K562 (cell line): ENCODE data around the gene NELFE. TPM values are rescaled to one million over a fixed set of nuclear protein-coding genes. Genes with fewer than 3 reads are reported as not detected.

Experiments used
- ETV1 ChIP-seq: fragments of 450-650 bp; conservative IDR thresholded peaks from 2 replicates; pipeline ENCODE4 v1.6.1; 2016; ENCODE audit warnings: missing genetic modification characterization, control low read depth, low read depth, missing compliant biosample characterization
- FOXA3 ChIP-seq, 2 experiments: fragments of 450-650 bp in 1 of 2; sonication (generic) in 1 of 2; formaldehyde crosslinking; IDR thresholded peaks in 1 of 2; conservative IDR thresholded peaks in 1 of 2; 2 replicates each; pipeline versions ENCODE4 v1.4.0 to v1.8.0; 2020 to 2022; ENCODE audit warnings: mild to moderate bottlenecking in 2 of 2, missing genetic modification reagents in 1 of 2
- MXI1 ChIP-seq: IDR thresholded peaks from 2 replicates; pipeline ENCODE4 v1.6.1; 2011; ENCODE audit warnings: low read depth, mild to moderate bottlenecking, improper control_type of control experiment, low read length
- MYC ChIP-seq, 2 experiments: fragments of 250-450 bp in 1 of 2; sonication (Bioruptor Pico) in 1 of 2; IDR thresholded peaks; 2 replicates each; pipeline versions ENCODE4 v1.5.1 to v1.6.1; 2012 to 2021; ENCODE audit warnings: low read depth in 2 of 2, borderline replicate concordance in 1 of 2, improper control_type of control experiment in 1 of 2, low read length in 1 of 2, mild to moderate bottlenecking in 1 of 2, moderate library complexity in 1 of 2
- PURB ChIP-seq: sonication (generic); formaldehyde crosslinking; IDR thresholded peaks from 2 replicates; pipeline ENCODE4 v1.9.0; 2021; ENCODE audit warnings: low read depth, mild to moderate bottlenecking, missing genetic modification reagents
- TARDBP ChIP-seq: fragments of 450-650 bp; IDR thresholded peaks from 2 replicates; pipeline ENCODE4 v1.6.1; 2016
- ZNF174 ChIP-seq: fragments of 250-450 bp; sonication (Bioruptor Pico); IDR thresholded peaks from 2 replicates; pipeline ENCODE4 v1.4.0; 2020; ENCODE audit warnings: mild to moderate bottlenecking
- ZNF347 ChIP-seq: fragments of 450-650 bp; formaldehyde crosslinking; IDR thresholded peaks from 2 replicates; pipeline ENCODE4 v1.4.0; 2020; ENCODE audit warnings: low read depth, mild to moderate bottlenecking, moderate library complexity
- ZSCAN29 ChIP-seq: fragments of 450-650 bp; IDR thresholded peaks from 2 replicates; pipeline ENCODE4 v1.6.1; 2017
- polyA plus RNA-seq, 8 experiments: library from polyadenylated mRNA; depleted of rRNA in 4 of 8; stranded (reverse) in 5 of 8; unstranded in 3 of 8; fragments of >200 nt; fragmentation: Nextera tagmentation in 2 of 8; fragmentation: Illumina TruSeq in 1 of 8; extraction: Ambion mirVana in 2 of 8; extraction: Trizol in 1 of 8; gene quantifications; 2 replicates each; pipeline versions ENCODE4 v1.2.1 to v1.2.3, GENCODE V29; 2011 to 2014; ENCODE audit warnings: inconsistent platforms in 1 of 8, missing spikeins in 1 of 8
- total RNA-seq, 7 experiments: library from RNA; depleted of rRNA in 6 of 7; stranded (reverse); fragments of >200 nt in 6 of 7; fragmentation: Illumina TruSeq in 2 of 7; extraction: Trizol in 2 of 7; gene quantifications; 2 replicates each; pipeline versions ENCODE4 v1.2.1 to v1.2.3, GENCODE V29; 2011 to 2021; ENCODE audit warnings: low replicate concordance in 1 of 7
- TF ChIP-seq, protein P1 (sequence below), 2 experiments: fragments of 450-650 bp; formaldehyde crosslinking in 1 of 2; IDR thresholded peaks; 2 replicates each; pipeline versions ENCODE4 v1.4.0 to v1.6.1; 2014 to 2020; ENCODE audit warnings: mild to moderate bottlenecking in 2 of 2, borderline replicate concordance in 1 of 2, low read depth in 1 of 2
- TF ChIP-seq, protein P2 (sequence below): fragments of 250-450 bp; sonication (Bioruptor Pico); IDR thresholded peaks from 2 replicates; pipeline ENCODE4 v1.8.0; 2022; ENCODE audit warnings: moderate library complexity, mild to moderate bottlenecking, inconsistent platforms
- TF ChIP-seq, protein P3 (sequence below): fragments of 450-650 bp; formaldehyde crosslinking; IDR thresholded peaks from 2 replicates; pipeline ENCODE4 v1.4.0; 2020; ENCODE audit warnings: mild to moderate bottlenecking, moderate library complexity

Gene NELFE
- total and polyA plus RNA-seq, 9 of the 15 experiments (the other 6 are each of a cell fraction or from before 2014, with no cell fraction given), result 15.2 to 157 (median 91.5) TPM

DNA sequence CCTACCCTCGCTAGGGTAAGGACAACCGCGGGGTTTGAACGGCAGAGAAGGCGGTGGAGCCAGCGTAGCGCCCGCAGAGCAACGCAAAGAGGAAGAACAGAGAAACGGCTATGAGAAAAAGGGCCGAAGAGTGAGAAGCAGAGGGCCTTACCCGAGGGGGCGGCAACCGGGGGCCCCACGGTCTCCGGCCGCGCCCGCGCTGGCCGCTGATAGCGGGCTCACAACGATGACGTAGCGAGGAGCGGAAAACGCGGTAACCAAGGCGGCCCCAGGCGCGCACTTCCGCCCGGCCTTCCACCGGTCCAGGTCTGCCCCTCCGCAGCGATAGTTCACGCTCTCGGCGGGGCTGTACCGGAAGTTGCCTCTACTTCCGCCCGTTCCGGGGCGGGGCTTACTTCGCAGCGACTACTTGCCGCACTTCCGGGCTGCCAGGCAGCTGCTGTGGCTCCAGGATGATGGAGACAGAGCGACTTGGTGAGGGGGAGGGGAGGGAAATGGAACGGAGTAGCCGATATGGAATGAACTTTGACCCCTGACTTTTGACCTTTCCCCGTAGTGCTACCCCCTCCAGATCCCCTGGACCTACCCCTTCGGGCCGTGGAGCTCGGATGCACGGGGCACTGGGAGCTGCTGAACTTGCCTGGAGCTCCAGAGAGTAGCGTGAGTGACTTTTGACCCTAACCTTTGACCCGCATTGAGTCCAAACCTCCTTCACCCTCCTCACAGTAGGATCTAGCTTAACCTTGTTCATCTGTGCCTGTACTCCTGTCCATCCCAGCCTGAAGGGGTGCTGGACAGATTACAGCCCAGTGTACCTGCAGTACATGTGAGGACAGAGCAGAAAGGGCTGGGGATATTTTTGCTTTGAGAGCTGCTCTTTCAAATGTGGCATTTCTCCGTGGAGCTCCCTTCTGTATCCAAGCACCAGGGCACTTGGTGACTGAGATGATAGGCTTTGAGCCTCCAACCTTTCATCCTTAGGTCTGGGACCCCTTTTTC, at the start of gene NELFE, which contains the start of gene SKIC2 (continued):
- TF ChIP-seq, protein P1, sequence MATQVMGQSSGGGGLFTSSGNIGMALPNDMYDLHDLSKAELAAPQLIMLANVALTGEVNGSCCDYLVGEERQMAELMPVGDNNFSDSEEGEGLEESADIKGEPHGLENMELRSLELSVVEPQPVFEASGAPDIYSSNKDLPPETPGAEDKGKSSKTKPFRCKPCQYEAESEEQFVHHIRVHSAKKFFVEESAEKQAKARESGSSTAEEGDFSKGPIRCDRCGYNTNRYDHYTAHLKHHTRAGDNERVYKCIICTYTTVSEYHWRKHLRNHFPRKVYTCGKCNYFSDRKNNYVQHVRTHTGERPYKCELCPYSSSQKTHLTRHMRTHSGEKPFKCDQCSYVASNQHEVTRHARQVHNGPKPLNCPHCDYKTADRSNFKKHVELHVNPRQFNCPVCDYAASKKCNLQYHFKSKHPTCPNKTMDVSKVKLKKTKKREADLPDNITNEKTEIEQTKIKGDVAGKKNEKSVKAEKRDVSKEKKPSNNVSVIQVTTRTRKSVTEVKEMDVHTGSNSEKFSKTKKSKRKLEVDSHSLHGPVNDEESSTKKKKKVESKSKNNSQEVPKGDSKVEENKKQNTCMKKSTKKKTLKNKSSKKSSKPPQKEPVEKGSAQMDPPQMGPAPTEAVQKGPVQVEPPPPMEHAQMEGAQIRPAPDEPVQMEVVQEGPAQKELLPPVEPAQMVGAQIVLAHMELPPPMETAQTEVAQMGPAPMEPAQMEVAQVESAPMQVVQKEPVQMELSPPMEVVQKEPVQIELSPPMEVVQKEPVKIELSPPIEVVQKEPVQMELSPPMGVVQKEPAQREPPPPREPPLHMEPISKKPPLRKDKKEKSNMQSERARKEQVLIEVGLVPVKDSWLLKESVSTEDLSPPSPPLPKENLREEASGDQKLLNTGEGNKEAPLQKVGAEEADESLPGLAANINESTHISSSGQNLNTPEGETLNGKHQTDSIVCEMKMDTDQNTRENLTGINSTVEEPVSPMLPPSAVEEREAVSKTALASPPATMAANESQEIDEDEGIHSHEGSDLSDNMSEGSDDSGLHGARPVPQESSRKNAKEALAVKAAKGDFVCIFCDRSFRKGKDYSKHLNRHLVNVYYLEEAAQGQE (IDR thresholded peaks at IDR 0.05; ENCODE audit: borderline replicate concordance), result no peak
- TF ChIP-seq, protein P1 (CRISPR knock-in tag; IDR thresholded peaks at IDR 0.05; ENCODE audit: low read depth), result peak; percentile 53; the same call in 1 of the 2 replicates
- TF ChIP-seq ZNF347 (0 out of 2 replicates have a peak, but pooled peaks have one; percentile 58), PURB (CRISPR knock-in tag) (no peak), MXI1 (peak; percentile 96), ZSCAN29 (no peak), FOXA3 (CRISPR knock-in tag; conservative IDR thresholded peaks at IDR 0.05 in 1 of 2, IDR thresholded peaks at IDR 0.05 in 1 of 2) (no peak), TARDBP (no peak), ETV1 (peak; percentile 98), ZNF174 (CRISPR knock-in tag) (0 out of 2 replicates have a peak, but pooled peaks have one; percentile 47), MYC (IDR thresholded peaks at IDR 0.05; ENCODE audit: low read depth, low read length) (peak; percentile 86), MYC (CRISPR knock-in tag; IDR thresholded peaks at IDR 0.05; ENCODE audit: borderline replicate concordance, low read depth) (no peak; the same call in 1 of the 2 replicates)
- TF ChIP-seq, protein P2, sequence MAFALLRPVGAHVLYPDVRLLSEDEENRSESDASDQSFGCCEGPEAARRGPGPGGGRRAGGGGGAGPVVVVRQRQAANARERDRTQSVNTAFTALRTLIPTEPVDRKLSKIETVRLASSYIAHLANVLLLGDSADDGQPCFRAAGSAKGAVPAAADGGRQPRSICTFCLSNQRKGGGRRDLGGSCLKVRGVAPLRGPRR (CRISPR knock-in tag), result peak; percentile 88
- TF ChIP-seq, protein P3, sequence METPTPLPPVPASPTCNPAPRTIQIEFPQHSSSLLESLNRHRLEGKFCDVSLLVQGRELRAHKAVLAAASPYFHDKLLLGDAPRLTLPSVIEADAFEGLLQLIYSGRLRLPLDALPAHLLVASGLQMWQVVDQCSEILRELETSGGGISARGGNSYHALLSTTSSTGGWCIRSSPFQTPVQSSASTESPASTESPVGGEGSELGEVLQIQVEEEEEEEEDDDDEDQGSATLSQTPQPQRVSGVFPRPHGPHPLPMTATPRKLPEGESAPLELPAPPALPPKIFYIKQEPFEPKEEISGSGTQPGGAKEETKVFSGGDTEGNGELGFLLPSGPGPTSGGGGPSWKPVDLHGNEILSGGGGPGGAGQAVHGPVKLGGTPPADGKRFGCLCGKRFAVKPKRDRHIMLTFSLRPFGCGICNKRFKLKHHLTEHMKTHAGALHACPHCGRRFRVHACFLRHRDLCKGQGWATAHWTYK (CRISPR knock-in tag), result peak; percentile 96
